Measurements from ENCODE around the gene B3GALNT2.

Gene B3GALNT2

GRCh38 chr1:235409042-235409820, 95.0 kb downstream of the B3GALNT2 start:
- Histone ChIP-seq H3K36me3 (ENCODE audit: insufficient read depth) (no peaks in the 10 kb centered on the region), H2AFZ (ENCODE audit: low read depth) (no peak overlapping the region), H3K27me3 (ENCODE audit: insufficient read depth, low read depth) (no peaks in the 10 kb centered on the region), H3K4me2 (no peak overlapping the region), H3K79me2 (ENCODE audit: insufficient read depth, low read depth) (no peaks in the 10 kb centered on the region), H3K4me3 (IDR thresholded peaks at IDR 0.05; ENCODE audit: insufficient read depth, low read depth, low read length) (no peak overlapping the region), H3K27ac (no peak overlapping the region), H4K20me1 (ENCODE audit: insufficient read depth) (no peaks in the 10 kb centered on the region), H3K4me1 (ENCODE audit: low read depth, poor library complexity, severe bottlenecking) (no peaks in the 10 kb centered on the region), H3K9ac (no peak overlapping the region)
- TF ChIP-seq, protein P1, sequence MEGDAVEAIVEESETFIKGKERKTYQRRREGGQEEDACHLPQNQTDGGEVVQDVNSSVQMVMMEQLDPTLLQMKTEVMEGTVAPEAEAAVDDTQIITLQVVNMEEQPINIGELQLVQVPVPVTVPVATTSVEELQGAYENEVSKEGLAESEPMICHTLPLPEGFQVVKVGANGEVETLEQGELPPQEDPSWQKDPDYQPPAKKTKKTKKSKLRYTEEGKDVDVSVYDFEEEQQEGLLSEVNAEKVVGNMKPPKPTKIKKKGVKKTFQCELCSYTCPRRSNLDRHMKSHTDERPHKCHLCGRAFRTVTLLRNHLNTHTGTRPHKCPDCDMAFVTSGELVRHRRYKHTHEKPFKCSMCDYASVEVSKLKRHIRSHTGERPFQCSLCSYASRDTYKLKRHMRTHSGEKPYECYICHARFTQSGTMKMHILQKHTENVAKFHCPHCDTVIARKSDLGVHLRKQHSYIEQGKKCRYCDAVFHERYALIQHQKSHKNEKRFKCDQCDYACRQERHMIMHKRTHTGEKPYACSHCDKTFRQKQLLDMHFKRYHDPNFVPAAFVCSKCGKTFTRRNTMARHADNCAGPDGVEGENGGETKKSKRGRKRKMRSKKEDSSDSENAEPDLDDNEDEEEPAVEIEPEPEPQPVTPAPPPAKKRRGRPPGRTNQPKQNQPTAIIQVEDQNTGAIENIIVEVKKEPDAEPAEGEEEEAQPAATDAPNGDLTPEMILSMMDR (conservative IDR thresholded peaks at IDR 0.05; ENCODE audit: low read depth, low read length), result no peak

DNA sequence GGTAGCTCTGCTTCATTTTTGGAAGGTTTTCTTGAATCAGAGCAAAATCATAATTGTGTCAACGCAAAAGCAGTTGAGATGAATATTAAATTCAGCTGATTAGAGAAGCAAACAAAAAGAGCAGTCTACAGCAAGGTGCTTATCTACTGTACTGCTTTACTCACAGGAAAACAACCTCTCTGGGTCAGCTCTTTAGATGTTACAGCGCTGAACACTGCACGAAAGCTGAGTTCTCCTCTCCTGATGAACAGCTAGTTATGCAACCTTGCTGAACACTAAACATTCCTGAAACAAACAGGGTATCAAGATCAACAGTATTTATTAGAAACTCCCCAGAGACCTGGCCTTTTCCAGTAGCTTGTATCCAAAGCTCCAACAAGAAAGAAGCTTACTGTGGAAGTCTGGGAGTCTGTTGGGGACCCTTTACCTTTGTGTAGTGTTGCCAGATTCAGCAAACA, 95.7 kb downstream of the B3GALNT2 start:
- TF ChIP-seq, protein P1 (conservative IDR thresholded peaks at IDR 0.05; ENCODE audit: low read depth, low read length), result no peak
- H3K4me2 ChIP-seq, result no peak overlapping the region
- no peak overlapping the region for H3K27ac ChIP-seq
- H3K4me3 ChIP-seq (IDR thresholded peaks at IDR 0.05; ENCODE audit: insufficient read depth, low read depth, low read length), result no peak overlapping the region
- H3K27me3 ChIP-seq (ENCODE audit: insufficient read depth, low read depth), result no peaks in the 10 kb centered on the region
- no peak overlapping the region for H2AFZ ChIP-seq (ENCODE audit: low read depth)
- H3K4me1 ChIP-seq (ENCODE audit: low read depth, poor library complexity, severe bottlenecking), result no peaks in the 10 kb centered on the region
- H3K9ac ChIP-seq, result no peak overlapping the region
- H3K79me2 ChIP-seq (ENCODE audit: insufficient read depth, low read depth), result no peaks in the 10 kb centered on the region
- no peaks in the 10 kb centered on the region for H4K20me1 ChIP-seq (ENCODE audit: insufficient read depth)
- H3K36me3 ChIP-seq (ENCODE audit: insufficient read depth), result no peaks in the 10 kb centered on the region

DNA sequence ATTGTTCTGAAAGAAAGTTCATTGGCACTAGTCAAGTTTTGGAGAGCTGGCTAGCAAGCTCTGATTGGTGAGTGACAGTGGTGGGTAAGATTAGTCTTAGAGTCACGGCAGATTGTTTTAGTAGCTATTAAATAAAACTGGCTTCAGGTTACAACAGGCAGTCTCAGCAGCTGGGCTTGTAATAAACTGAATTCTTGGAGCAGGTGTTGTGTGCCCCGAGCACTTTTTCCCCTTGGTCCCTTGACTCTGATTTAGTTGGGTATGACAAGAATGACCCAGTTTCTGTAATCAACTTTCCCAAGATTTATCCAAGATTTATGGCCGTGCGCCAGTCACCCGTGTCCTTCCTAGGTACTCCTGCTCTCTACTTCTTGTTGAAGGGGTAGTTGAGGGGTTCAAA, 96.8 kb downstream of the B3GALNT2 start:
- TF ChIP-seq, protein P1 (conservative IDR thresholded peaks at IDR 0.05; ENCODE audit: low read depth, low read length), result no peak
- H3K4me2 ChIP-seq, result no peak overlapping the region
- no peak overlapping the region for H2AFZ ChIP-seq (ENCODE audit: low read depth)

GRCh38 chr1:235404190-235404589, 100.1 kb downstream of the B3GALNT2 start:
- Histone ChIP-seq H3K27me3 (ENCODE audit: insufficient read depth, low read depth) (no peaks in the 10 kb centered on the region), H3K36me3 (ENCODE audit: insufficient read depth) (no peaks in the 10 kb centered on the region), H3K4me3 (IDR thresholded peaks at IDR 0.05; ENCODE audit: insufficient read depth, low read depth, low read length) (no peak overlapping the region), H3K27ac (no peak overlapping the region), H2AFZ (ENCODE audit: low read depth) (no peak overlapping the region), H3K4me2 (no peak overlapping the region), H3K79me2 (ENCODE audit: insufficient read depth, low read depth) (no peaks in the 10 kb centered on the region; the same call in 1 of the 2 replicates), H4K20me1 (ENCODE audit: insufficient read depth) (no peaks in the 10 kb centered on the region), H3K4me1 (ENCODE audit: low read depth, poor library complexity, severe bottlenecking) (no peaks in the 10 kb centered on the region), H3K9ac (no peak overlapping the region)
- TF ChIP-seq, protein P1 (conservative IDR thresholded peaks at IDR 0.05; ENCODE audit: low read depth, low read length), result no peak

More for the DNA sequence above, 96.8 kb downstream of the B3GALNT2 start:
- Histone ChIP-seq H4K20me1 (ENCODE audit: insufficient read depth) (no peaks in the 10 kb centered on the region), H3K36me3 (ENCODE audit: insufficient read depth) (no peaks in the 10 kb centered on the region), H3K27ac (no peak overlapping the region), H3K4me3 (IDR thresholded peaks at IDR 0.05; ENCODE audit: insufficient read depth, low read depth, low read length) (no peak overlapping the region), H3K79me2 (ENCODE audit: insufficient read depth, low read depth) (no peaks in the 10 kb centered on the region), H3K4me1 (ENCODE audit: low read depth, poor library complexity, severe bottlenecking) (no peaks in the 10 kb centered on the region), H3K27me3 (ENCODE audit: insufficient read depth, low read depth) (no peaks in the 10 kb centered on the region), H3K9ac (no peak overlapping the region)

Data from KMS-11 (cell line).